Dedifferentiated amniotic fluid mesenchymal stem cell (primary cell): Measurements from ENCODE around the gene FAM89B.

Source experiments
- DNase-seq: peaks from one replicate; pipeline ENCODE4 v3.0.0-alpha.2; 2016; ENCODE audit errors: extremely low spot score

FAM89B gene

DNA sequence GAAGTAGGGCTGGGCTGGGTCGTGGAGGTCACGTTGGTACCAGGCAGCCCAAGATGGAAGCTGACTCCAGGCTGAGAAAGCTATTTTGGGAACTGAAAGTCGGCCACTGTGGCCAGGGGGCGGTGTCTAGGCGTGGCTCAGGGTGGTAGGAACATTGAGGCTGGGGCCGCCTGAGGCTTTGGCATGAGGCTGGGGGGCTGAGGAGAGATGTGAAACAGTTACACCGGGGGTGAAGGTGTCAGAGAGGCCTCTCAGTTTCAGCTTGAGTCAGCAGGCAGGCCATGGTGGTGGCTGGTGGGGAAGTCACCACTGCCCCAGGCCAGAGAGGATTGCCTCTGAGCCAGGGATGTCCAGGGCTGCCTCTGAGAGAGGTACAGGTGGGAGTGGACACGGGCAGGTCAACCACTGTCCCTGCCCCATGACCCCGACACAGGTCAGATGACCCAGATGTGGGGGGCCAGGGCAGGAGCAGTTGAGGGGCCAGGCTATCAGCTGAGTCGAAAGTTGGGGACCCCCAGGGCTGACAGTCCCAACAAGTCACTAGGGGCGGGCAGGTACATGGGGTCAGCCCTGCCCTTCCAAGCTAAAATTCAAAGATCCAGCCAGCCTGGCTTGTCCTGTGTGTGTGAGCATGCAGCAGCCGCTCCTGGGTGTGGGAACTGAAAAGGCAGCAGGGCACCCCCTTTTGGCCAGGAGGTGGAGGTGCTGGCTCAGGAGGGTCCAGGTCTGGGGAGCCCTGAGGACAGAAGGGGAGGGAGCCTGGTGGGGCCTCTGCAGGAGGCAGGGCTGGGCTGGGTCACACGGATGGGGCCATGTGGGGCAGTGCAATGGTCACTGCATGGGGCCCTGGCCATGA is 16.1 kb downstream of the FAM89B start:
- DNase-seq = no peak

DNA sequence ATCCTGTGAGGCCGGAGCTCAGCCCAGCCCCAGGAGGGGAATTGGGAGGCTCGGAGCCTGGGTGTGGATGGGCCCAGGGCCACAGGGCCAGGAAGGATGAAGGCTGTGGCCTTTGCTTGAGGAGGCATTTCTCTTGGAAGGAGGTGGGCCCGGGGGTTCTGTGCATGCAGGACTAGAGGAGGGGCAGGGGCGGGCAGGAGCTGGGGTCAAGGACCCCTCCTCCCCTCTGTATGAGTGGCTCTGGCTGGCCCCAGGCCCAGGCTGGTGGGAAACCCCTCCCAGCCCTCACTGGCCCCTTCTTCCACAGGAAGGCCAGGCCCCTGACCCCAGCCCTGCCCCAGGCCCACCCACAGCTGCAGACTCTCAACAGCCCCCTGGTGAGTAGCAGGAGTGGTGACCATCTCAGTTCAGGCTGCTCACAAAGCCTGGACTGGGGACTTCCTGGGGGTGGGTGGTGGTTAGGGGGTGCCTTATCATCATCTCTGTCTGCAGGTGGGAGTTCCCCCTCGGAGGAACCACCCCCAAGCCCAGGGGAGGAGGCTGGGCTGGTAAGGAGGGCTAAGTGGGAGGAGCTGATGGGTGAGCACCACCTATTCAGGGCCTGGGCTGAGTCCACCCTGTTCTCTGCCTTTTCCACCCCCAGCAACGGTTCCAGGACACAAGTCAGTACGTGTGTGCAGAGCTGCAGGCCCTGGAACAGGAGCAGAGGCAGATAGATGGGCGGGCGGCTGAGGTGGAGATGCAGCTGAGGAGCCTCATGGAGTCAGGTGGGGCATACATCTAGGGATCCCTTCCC is 17.3 kb downstream of the FAM89B start:
- no peak for DNase-seq

DNA sequence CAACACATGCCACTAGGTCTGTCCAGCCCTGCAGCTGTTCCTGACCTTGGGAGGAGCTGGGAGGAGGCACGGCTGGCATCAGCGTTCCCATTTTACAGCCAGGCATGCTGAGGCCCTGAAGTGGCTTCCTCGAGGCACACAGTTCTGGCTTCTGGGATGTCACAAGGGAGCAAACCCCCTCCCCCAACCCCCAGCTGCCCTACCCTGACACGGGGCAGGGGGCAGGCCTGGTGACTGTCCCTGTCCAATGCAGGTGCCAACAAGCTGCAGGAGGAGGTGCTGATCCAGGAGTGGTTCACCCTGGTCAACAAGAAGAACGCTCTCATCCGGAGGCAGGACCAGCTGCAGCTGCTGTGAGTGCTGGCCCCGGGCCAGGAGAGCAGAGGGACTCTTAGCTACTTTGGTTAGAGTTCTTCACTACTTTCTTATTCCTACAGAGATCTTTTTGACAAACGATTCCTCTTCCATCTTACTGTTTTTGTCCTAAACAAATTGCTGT is 18.0 kb downstream of the FAM89B start:
- no peak for DNase-seq

DNA sequence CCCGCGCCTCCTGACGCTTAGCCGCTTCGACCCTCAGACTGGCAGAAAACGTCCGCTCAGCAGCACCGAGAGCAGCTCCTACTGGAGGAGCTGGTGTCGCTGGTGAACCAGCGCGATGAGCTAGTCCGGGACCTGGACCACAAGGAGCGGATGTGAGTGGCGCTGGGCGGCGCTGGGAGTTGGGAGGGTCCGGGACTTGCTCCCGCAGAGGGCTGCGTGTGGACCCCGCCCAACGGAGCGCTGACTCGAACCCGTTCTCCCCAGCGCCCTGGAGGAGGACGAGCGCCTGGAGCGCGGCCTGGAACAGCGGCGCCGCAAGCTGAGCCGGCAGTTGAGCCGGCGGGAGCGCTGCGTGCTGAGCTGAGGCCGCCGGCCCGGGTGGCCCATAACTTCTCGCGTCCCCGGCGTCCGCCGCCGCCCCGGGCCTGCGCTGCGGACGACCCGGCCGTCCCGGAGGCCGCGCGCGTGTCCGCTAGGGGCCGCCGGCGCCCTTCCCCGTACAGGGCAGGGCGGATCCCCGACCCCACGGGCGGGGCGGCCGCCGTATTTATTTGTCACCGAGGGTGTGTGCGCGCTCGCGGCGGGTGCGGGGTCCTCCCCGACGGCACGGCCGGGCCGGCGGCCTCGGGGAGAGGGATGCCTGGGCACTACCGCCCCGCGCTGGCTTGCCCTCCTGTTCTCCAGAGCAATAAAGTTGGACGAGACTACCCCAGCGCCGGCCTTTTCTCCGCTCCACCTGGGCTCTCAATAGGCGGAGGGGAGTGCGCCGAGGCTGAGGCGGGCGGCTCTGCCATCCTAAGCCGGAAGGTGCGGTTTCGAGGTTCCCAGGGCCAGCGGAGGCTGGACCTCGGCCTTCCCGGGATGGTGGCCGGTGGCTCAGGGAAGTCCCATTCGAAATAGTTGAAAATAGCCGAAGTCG is 19.9 kb downstream of the FAM89B start:
- DNase-seq = no peak

DNA sequence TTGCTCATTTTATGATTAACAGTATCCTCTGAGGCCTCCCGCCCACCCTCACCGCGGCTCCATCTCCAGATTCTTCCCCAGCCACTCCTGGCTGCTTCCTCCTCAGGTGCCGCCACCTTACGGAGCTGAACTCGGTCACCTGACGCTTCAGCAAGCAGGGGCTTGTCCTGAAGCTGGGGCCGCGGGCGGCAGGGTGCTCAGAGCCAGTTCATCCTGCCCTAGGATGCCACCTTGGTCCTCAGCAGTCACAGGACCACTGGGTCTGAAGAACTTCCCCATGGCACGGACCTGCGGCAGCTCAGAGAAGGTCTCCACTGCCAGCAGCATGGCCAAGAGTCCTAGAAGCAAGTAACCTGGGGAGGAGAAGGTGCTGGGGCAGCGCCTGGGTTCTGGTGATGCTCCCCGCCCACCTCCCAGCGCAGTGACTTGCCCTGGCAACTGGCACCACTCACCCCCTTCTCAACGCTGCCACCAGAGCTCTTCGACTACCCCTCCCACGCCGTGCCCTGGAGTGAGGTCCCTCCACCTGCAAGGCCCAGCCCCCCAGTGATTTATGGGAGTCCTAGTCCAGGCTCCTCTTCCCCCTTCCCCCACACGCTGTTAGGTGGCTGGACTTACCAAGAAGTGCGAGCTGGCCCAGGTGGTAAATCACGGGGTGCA is 20.6 kb downstream of the FAM89B start:
- DNase-seq = no peak

DNA sequence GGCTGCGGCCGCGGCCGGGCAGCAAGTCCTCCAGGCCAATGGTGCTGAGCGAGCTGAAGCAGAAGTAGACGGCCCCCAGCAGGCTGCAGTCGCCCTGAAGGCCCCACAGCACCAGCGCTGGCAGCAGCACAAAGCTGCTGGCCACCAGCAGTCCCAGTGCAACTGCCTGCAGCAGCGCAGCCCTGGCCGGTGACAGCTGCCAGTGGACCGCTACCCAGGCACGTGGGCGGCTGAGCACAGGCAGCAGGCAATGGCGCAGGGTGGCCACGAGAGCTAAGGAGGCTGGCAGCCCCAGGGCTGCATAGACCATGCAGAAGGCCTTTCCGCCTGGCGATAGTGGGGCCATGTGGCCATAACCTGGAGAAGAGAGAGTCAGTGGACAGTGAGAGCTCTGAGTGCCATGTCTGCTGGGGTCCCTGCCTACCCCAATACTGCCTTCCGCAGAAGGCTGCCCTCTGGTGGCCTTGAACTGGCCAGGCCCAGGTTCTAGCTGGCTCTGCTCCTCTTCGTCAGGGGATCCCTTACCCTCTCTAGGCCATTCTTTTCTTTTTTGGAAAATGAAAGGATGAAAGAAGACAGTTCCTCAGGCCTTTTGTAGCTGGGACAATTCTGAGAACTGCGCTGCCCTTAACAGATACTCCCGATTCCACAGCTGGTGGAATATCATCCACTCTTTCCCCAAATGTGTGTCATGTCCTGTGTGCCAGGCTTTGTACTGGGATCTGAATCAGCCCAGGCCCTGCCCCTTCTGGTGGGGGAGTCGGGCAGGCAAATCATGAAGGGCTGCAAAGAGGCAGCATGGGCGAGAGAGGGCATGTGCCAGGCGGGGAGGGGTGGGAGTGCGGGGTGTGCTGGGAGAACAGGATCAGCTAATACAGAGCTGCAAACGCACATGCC is 21.4 kb downstream of the FAM89B start:
- DNase-seq = no peak

DNA sequence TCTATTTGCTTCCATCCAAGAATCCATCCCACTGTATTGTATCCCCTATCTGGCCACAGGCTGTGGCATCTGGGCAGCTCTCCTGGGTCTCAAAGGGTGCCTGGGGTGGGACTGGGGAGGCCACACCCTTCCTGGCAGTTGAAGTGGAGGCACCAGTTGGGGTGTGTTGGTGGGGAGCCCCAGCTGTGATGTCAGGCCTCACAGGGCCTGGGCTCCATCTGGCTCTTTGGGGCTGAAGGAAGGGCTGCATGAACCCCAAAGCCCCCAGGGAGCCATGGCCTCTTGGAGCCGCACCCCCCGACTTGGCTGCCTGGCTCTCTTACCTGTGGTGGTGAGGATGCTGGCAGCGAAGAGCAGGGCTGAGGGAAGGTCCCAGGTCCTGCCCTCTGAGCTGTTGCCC is 22.8 kb downstream of the FAM89B start:
- no peak for DNase-seq

DNA sequence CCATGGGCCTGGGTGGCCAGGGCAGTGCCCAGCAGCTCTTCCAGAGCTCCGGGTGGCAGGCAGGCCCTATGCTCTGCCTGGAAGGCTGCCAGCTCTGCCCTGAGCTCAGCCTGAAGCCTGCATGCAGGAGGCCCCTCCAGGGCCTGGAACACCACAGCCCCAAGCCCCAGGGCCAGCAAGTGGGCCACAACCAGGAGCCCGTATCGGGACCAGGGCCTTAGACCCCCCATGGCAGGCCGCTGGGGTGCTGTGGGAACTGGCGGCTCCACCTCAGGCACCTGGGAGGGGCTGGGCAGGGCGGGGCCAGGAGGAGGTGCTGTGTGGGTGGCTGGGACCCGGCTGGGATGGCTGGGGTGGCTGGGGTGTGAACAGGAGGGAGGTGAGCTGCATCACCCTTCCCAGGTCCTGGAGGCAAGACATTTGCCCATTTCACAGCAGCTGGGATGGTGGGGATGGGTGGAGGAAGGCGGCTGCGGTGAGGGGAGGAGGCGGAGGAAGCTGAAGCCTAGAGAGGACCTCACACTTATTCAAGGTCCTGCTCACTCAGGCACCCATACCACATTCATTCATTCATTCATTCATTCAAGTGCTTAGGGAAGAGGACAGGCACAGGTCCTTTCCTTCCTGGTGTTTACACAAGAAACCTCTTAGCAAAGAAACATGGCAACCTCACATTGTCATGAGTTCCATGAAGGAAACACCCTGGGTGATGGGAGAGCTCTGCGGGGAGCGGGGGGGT is 23.4 kb downstream of the FAM89B start, which contains the start of gene KCNK7:
KCNK7 (minus strand) TSS at position 258 of the 739 bp plus-strand sequence; CDS start at position 230, 28 bp downstream.
- no peak for DNase-seq

DNA sequence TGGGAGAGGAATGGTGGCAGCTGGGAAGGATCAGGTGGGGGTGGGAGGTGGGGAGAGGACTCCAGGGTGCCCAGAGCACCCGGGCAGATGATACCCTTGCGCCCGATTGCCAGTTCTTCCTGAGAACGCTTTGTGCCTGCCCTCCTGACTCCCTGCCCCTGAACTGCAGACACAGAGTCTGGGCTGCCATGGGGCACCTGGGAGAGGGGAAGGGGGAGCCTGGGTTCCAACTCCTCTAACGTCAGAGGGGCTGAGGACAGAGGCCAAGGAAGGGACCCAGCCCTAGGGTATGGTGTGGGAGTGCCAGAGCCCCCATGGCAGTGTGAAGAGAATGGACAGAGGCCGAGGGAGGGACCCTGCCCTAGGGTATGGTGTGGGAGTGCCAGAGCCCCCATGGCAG is 24.2 kb downstream of the FAM89B start:
- no peak for DNase-seq

DNA sequence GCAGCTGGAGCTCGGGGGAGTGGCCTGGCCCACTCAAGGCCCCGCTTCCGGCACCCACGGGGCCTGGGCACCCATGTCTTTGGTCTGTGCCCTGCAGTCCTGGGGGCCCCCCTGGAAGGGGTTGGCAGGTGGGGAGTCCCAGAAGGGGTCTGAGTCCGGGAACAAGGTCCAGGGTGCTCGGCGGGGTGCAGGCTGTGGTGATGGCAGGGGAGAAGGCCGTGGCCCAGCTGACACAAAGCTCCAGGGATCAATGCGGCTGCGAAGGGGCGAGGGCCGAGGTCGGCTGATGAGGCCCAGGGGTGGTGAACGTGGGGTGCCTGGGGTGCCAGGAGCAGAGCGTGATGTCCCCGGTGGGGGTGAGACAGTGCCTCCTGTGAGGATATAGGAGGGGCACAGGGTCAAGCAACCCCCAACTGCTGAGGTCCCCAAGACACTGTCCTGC is 25.9 kb downstream of the FAM89B start:
- DNase-seq = no peak

DNA sequence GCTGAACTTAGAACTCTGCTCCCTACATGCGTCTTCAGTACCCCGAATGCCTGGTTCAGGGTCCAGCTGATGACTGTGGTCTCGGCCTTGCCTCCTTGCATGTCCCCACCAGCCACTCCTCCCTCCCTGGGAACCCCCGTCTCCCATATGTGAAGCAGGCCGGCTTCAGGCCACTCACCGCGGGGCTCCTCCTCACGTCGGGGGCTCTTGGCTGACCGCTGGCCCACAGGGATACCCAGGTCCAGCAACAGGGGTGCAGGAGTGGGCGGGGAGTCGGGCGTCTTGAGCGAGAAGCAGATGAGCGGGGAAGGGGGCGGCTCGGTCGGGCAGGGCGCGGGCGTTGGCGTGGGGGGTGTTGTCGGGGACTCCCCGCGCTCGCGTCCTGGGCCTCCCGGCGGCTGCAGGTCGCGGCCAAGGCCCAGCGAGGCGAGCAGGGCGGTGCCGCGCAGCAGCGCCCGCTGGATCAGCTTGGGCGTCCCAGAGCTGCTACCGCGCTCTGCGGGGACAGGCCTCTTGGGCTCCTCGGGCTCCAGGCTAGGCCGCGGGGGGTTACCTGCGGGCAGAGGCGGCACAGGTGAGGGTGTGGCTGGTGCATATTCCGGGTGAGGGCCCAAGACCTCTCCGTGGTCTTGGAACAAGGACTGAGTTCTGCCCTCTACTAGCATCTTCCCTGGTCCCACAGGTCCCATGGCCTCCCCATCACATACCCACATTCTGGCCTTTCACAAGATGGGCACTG is 27.0 kb downstream of the FAM89B start:
- DNase-seq = no peak

DNA sequence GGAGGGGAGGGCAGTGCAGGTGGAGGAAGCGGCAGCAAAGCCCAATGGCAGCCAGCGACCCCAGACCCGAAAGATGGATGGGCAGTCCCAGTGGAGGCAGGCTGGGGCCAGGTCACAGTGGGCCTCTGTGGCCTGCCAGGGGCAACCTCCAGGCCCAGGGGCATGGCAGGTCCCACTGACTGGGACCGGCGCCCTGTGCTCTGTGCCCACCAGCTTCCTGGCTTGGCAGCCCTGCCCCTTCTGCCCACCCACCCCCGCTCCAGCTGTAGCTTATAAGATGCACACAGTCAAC is 27.6 kb downstream of the FAM89B start:
- DNase-seq = no peak

DNA sequence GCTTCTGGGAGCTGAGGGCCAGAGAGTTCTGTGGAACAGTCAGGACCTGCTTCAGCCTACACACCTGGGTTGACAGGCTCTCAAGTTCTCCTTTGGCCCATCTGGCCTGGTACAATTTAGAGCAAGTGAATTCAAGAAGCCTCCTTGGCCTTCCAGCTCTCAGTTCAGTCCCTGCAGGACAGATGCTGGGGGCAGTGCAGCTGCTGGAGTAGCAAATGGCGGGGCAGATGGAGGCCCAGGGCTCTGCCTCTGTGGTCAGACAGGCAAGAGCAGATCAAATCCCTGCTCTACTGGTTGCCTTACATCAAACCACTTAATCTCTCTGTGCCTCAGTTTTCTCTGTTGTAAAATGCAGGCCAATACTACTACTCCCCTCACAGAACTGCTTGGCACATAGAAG is 31.9 kb downstream of the FAM89B start:
- no peak for DNase-seq

DNA sequence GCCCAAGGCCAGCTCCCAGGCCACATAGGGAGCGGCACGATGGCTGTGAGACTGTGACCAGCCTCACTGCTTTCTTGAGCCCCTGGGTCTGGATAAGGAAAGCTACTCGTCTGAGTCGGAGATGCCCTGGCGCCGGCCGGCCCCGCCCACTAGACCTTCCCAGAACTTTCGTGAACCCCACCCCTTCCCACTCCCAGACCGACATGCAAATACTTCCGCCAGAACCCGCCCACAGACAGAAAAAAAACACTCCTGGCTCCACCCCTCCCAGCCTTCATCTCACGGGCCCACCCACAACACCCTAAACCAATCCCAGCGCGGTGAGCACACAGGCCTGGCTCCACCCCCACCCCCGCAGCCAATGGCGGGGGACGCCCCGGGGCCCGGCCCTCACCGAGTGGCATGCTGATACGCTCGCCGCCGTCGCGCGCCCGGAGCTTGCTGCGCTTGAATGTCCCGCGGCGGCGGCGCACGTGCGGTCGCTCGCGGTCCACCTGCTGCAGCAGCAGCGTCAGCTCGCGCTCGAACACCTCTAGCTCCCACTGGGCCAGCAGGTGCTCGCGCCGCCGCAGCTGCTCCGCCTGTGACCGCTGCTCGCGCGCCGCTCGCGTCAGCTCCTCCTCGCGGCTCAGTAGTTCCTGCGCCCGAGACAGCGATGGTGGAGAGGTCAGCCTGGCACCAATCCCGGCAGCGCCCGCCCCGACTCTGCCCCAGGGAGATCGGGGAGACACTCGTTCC is 34.7 kb downstream of the FAM89B start:
- DNase-seq = peak; percentile 91

DNA sequence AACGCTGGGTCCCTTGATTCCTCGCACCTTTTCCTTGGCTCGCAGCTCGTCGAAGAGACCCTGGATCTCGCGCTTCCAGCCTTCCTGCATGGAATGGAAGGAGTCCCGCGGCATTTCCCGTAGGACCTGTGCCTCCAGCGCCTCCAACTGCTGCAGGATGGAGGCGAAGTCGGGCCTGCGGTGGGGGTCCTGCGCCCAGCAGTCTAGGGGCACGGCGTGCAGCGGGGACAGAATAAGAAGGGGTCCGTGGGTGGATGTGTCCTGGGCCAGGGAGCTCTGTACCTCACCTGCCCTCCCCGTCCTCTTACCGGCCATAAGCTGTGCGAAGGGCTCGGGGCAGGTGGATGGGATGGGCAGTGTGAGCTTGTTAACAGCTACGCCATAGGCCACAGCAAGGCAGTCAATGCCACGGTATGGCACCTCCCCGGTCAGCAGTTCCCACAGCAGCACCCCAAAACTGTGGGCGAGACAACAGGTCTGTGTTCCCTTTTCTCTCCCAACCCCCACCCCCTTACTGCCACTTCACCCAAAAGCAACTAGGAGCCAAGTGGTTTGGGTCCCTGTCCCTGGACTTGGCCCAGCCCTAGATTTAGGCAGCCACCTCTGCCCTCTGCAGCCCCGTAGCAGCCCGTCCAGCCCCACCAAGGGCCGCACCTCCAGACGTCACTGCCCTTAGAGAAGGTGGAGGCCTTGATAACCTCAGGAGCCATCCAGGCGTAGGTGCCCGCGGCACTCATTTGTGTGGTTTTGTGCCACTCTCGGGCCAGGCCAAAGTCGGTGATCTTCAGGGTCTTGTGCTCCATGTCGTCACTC is 35.5 kb downstream of the FAM89B start:
- DNase-seq = no peak

DNA sequence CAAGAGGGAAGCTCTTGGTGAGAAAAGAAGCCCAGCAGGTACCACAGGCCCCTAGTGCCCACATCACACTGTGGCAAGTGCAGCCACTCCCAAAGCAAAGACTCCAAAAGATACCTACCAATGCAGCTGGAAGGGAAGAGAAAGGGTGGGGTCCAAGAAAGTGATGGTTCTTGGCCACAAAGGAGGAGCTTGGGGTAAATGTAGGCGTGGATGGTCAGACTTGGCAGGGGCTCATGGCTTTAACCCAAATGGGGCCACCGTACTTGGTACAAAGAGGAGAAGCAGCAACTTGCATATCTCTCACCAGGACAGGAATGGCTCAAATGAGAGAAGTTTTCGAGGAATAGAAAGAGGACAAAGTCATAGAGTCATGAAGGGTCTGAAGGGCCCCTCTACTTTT is 36.9 kb downstream of the FAM89B start:
- no peak for DNase-seq

DNA sequence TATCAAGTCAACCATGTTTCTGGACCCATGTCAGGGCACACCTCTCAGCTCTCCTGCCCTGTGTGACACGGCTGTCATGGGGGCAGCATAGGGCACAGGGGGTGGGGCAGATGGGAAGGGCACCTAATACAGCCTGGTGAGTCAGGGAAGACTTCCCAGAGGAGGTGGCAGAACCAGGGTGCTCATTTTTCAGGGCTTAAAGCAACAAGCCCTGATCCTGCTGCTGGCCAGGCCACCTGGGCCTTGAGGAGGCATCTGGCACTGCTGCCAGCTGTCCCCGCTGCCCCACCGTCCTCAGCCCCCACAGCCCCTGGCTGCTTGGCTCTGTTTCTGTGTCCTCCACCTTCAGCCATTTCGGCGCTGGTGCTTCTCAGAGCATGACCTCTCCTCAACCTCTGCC is 37.3 kb downstream of the FAM89B start:
- DNase-seq = no peak
